GM19324 (cell line): ENCODE measurements around the gene LIPJ.

Experiments used
- ATAC-seq: cut with Tn5 transposase; IDR thresholded peaks from one replicate; pipeline ENCODE4 v1.9.1; 2021; ENCODE audit warnings: mild to moderate bottlenecking, moderate library complexity; ENCODE audit not compliant: unreplicated experiment, low FRiP score

The LIPJ gene

GRCh38 chr10:88594482-88594881 is 7.9 kb downstream of the LIPJ start:
- no peak for ATAC-seq

DNA sequence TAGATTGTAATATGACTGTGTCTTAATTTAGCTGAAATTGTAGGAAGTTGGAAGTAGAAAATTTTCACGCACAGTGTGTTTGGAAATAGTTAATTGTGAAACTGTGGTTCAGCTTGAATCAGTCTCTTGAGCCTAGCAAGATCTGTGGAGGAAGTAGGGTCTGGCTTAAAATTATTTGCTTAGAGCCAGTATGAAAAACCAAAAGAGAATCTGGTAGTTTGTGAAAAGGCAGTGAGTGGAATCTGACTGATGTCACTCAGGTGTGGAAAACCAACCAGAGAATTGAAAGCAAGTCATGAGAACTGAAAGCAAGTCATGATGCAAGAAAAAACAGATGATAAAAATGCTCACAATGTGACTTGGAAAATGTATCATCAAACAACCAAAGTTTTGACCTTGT is 11.5 kb downstream of the LIPJ start:
- peak; percentile 83 for ATAC-seq

GRCh38 chr10:88608052-88608732 is 21.6 kb downstream of the LIPJ start:
- ATAC-seq = peak; percentile 53

DNA sequence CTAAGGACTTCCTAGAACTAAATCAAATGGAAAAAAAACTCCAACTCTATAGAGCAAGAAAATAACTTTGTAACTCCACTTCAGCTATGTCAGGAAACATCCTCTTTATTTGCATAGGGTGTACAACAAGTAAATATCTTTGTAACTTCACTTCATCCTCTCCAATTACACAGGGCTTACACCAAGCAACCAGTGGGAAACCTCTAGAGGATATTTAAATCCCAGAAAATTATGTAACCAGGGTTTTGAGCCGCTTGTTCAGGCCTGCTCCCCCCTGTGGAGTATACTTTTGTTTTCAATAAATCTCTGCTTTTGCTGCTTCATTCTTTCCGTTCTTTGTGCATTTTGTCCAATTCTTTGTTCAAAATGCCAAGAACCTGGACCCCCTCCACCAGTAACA is 22.2 kb downstream of the LIPJ start:
- ATAC-seq = no peak

DNA sequence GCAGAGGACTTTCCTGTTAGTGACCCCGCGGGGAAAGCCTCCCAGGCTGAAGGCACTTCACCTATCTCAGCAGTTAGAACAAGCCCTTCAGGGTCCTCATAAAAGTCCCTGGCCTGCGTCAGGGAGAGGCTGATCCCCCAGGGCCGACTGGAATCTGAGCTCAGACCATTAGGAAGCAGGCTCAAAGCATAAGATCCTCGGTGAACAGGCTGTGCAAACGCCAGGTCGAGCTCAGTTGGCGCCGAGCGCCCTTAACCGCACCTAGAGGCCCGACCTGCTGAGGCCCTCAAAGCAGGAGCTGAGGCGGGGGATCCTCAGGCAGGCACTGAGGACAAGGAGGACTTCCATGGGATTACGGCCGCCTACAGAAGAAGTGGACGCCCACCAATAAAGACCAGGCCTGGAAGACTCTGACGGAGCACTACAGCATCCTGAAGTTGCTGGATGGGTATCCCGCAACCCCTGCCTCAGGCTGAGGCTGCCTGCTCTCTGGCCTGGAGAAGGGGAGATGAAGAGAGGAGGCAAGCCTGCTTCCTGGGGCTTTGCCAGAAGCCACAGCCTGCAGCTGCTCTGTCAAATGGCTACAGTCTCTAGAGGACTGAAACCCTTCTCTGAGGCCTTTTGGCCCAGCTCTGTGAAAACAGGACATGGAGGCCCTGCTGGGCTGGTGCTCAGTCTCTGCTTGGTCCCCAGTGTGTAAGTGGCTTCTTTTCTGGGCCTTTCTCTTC is 29.9 kb downstream of the LIPJ start:
- ATAC-seq = no peak

DNA sequence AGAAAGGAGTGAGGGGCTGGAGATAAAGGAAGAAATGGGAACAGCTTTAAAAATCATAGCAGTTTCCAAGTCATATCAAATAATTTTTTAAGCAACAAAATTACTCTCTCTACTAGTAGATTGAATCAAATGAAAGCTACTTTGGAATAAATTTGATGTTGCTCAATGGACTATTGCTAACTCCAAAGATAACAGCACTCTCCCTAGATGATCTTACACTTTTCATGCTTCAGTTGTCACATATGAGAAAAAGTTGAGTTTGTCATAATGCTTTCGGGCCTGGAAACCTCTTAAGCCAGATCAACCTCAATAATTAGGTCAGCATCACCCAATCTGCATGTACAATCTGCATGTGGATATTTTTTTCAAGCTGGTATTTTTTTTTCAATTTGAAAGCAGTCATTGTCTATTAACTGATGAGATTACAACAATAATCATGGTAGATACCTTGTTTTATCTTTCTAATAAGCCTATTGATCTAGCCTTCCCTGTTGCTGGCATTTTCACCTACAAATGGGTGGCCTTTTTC is 31.3 kb downstream of the LIPJ start:
- ATAC-seq = no peak

GRCh38 chr10:88618496-88618895 is 31.9 kb downstream of the LIPJ start:
- ATAC-seq = no peak

DNA sequence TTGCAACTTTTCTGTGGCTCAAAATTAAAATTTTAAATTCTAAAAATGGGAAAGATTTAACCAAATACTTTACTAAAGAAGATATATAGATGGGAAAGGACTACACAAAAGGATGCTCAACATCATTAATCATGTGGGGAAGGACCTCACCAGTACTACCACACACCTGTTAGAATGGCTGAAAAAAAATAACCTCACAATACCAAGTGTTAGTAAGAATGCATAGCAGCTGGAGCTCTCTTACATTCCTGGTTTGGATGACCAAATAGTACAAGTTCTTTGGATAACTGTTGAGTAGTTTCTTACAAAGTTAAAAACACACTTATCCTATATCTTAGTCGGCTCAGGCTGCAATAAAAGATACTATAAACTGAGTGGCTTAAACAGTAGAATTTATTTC is 33.9 kb downstream of the LIPJ start:
- ATAC-seq = no peak

DNA sequence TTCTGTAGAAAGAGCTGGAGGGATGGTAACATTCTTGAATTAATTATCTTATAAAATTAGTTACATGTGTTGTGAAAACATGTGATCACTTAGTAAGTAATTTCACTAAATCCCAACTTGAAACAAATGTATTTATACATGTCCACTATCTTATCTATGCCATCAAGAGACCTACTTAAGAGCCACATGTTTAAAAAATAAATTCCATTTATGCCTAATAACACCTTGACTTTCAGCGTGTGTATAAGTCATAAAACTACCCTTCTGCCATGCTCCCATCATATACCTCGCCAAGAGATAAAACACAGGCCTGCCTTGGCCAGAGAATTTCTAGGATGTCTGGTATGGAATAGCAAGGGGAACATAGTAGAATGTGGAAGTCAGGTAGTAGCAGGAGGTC is 37.3 kb downstream of the LIPJ start:
- ATAC-seq = no peak

- ATAC-seq = no peak
These were observed 38.3 kb downstream of the LIPJ start for GRCh38 chr10:88624840-88625239.

DNA sequence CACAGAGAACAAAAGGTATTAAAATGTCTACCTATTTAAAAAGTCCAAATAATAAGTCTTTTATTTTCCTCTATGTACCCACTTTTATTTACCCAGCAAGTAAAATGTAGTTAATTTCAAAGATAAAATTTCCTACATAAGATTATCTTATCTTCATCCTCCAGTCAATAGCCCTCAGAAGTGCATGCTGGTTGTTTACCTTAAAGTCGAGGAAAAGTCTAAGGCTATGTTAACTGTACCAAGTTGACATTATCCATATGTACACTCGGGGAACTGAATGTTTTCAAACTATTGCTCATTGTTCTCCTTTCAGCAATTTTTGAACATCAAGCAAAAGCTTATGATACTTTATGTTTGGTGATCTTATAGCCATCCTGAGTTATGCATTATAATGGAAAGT is 53.6 kb downstream of the LIPJ start:
- no peak for ATAC-seq

GRCh38 chr10:88642209-88642608 is 55.6 kb downstream of the LIPJ start:
- no peak for ATAC-seq

GRCh38 chr10:88642963-88643362 is 56.4 kb downstream of the LIPJ start:
- no peak for ATAC-seq

- no peak for ATAC-seq
These were observed 60.6 kb downstream of the LIPJ start for GRCh38 chr10:88647061-88647615.

DNA sequence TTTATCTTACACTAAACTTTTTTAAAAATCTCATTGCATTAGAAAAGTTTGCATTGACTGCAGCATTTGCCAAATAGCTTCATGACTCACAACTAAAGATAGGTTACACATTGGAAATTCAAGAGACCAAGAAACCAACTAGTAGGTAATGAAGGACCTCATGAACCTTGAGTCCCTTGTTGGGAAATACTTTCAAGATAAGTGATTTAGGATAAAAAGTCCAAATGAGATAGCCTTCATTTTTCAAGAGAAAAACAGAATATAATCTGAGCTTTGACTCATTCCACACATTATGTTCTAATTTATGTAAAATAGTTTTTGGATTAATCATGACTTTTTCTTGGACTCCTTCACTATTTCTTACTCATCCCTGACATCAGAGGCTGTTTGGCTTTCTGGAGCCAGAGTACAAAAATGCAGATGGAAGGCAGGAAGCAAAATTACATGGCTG is 64.6 kb downstream of the LIPJ start:
- no peak for ATAC-seq

GRCh38 chr10:88652616-88653015 is 66.1 kb downstream of the LIPJ start:
- no peak for ATAC-seq
